HG03457 (cell line): ENCODE results near the gene MYO1D.

Experiments
- ATAC-seq: cut with Tn5 transposase; IDR thresholded peaks from one replicate; pipeline ENCODE4 v1.9.1; 2021; ENCODE audit warnings: moderate number of reproducible peaks; ENCODE audit not compliant: unreplicated experiment

The MYO1D gene

GRCh38 chr17:32444301-32445073 is 432.4 kb downstream of the MYO1D start, which contains the start of gene PSMD11:
PSMD11 (plus strand) TSS chr17:32444510; CDS start chr17:32444524, 14 bp downstream.
- ATAC-seq, result peak; percentile 89

- no peak for ATAC-seq
Measured at GRCh38 chr17:32443827-32444300, 433.1 kb downstream of the MYO1D start.
